ENCODE data around the gene ASS1.

ASS1 gene

GRCh38 chr9:130458027-130458803 lies 13.5 kb downstream of the ASS1 start:
- TF ChIP-seq CTCF (conservative IDR thresholded peaks at IDR 0.05): no peak
- TF ChIP-seq ZFX (IDR thresholded peaks at IDR 0.05): no peak
- H3K27ac ChIP-seq: peak overlapping the region; percentile 53; the same call in 1 of the 2 replicates

DNA sequence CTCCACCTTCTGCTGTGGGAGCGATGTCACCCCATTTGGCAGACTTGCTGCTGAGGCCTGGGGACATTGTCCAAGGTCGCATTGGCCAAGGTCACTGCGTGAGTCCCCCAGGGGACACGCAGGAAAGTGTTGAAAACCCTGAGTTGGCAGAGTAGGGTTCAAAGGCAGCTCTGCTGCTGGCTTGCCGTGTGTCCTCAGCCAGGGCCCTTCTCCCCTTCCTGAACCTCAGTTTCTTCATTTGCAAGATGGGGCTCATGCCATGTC lies 14.0 kb downstream of the ASS1 start:
- H3K27ac ChIP-seq: peak overlapping the region; percentile 53
- TF ChIP-seq CTCF (conservative IDR thresholded peaks at IDR 0.05) (no peak), ZFX (IDR thresholded peaks at IDR 0.05) (no peak)

DNA sequence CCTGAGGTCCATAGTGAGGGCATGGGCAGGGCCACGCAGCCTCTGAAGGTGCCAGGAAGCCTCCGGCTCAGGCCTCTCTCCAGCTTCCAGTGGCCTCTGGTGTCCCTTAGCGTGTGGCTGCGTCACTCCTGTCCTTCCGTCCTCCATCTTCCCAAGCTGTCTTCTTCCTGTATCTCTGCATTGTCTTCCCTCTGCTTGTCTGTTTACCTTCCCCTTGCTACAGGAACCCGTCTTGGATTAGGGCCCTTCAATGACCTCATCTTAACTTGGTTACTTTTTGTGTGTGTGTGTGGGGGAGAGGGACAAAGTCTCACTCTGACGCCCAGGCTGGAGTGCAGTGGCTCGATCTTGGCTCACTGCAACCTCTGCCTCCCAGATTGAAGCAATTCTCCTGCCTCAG lies 14.4 kb downstream of the ASS1 start:
- peak overlapping the region; percentile 53 for H3K27ac ChIP-seq
- TF ChIP-seq ZFX (IDR thresholded peaks at IDR 0.05): no peak
- no peak for TF ChIP-seq CTCF (conservative IDR thresholded peaks at IDR 0.05)

DNA sequence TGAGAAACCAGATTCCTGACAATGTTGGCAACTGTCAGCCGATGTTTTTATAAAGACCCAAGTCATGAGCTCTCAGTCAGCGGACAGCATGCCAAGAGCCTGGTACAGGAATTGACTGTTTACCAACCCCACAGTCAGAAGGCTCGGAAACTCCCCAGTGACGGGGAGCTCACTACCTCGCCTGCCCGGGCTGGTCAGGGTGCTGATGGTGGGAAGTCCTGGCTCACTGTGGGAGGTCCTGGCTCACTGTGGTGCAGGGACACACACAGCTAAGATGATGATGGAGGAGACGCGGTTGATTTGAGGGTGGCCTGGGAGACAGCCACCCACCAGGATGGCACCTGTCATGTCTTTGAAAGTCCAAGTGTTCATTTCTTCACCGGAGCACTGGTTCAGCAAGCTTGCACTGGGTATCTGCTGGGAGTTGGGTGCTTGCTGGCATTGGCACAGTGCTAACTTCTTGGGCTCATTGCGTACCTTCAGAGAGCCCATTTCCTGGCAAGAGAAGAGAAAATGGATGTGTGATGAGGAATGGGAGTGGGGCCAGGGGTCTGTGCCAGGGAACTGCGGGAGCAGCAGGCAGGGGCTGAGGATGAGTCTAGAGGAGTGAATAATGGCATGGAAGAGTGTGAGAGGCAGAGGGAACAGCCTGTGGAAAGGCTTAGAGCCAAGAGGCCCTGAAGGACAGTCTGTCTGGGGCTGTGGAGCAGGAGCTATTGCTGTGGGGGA lies 15.3 kb downstream of the ASS1 start:
- TF ChIP-seq CTCF (conservative IDR thresholded peaks at IDR 0.05) (no peak), ZFX (IDR thresholded peaks at IDR 0.05) (no peak)
- peak overlapping the region; percentile 53 for H3K27ac ChIP-seq

GRCh38 chr9:130461218-130461630 lies 16.5 kb downstream of the ASS1 start:
- TF ChIP-seq CTCF (conservative IDR thresholded peaks at IDR 0.05): peak; percentile 94
- no peak for TF ChIP-seq ZFX (IDR thresholded peaks at IDR 0.05)
- no peak overlapping the region for H3K27ac ChIP-seq

GRCh38 chr9:130461731-130462130 lies 17.0 kb downstream of the ASS1 start:
- H3K27ac ChIP-seq: no peak overlapping the region
- no peak for TF ChIP-seq CTCF (conservative IDR thresholded peaks at IDR 0.05)
- TF ChIP-seq ZFX (IDR thresholded peaks at IDR 0.05): no peak

All from C4-2B (cell line).